Measurements from ENCODE around the gene FGD4. TPM values are rescaled to one million over a fixed set of nuclear protein-coding genes. Genes with fewer than 3 reads are reported as not detected.

Gene FGD4
- total and polyA plus RNA-seq, 9 of the 15 experiments (the other 6 are each of a cell fraction or from before 2014, with no cell fraction given): 0.05 to 0.51 (median 0.27) TPM

DNA sequence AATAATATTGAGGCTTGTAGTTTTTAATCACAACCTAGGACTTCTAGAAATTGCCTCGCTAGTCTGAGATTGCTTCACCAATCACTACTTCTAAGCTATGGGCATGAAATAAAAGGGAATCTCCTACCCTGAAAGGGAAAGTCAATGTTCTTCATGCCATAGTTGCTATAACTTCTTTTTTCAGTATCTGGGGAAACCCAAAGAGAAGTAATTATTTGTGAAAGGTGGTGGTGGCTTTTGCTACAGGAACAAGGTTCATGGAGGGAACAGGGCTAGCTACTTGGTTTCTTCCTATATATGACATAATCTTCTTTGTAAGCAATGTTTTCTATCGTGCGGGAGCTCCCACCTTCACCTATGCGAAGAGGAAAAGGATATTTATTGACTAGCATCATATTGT, 218.2 kb downstream of the FGD4 start:
- H3K27ac ChIP-seq (ENCODE audit: extremely low read depth, low read depth, low read length): no peak overlapping the region
- DNase-seq (ENCODE audit: extremely low read depth in 1 of 4, low spot score in 3 of 4) (no peak), FAIRE-seq (no peak), ATAC-seq (no peak)
- H3K79me2 ChIP-seq (ENCODE audit: control insufficient read depth, insufficient read depth, low read length): no peaks in the 10 kb centered on the region
- no peaks in the 10 kb centered on the region for H4K20me1 ChIP-seq (replicated peaks; ENCODE audit: control insufficient read depth, insufficient read depth, low read length)
- no TSS peak for BruUV-seq (replicated peaks)
- H3K9ac ChIP-seq (ENCODE audit: insufficient read depth in 1 of 2, low read depth in 2 of 2, low read length in 2 of 2): no peak overlapping the region
- ChIA-PET POLR2A (no interaction called here), CTCF (ENCODE audit: low intra/inter-chr PET ratio) (no interaction called here)
- no peaks in the 10 kb centered on the region for H3K4me1 ChIP-seq (replicated peaks in 1 of 2; ENCODE audit: control insufficient read depth in 2 of 2, insufficient read depth in 2 of 2, low read length in 2 of 2)
- H3K4me2 ChIP-seq (ENCODE audit: insufficient read depth, low read length): no peak overlapping the region
- intact Hi-C loops (cut with micrococcal nuclease) (no loop called here), in situ Hi-C loops (cut with MboI) (no loop called here)
- no peaks in the 10 kb centered on the region for H3K9me1 ChIP-seq (ENCODE audit: control insufficient read depth, insufficient read depth, low read length)
- WGBS (ENCODE audit: insufficient coverage, low coverage, missing lambda C conversion rate): 0% methylated on average over 4 of the region's 4 CpGs
- no peak overlapping the region for H2AFZ ChIP-seq (ENCODE audit: low read depth, low read length)
- no peaks in the 10 kb centered on the region for H3K9me3 ChIP-seq (replicated peaks; ENCODE audit: control insufficient read depth, insufficient read depth, low read depth, low read length)
- TF ChIP-seq HOXB6 (CRISPR knock-in tag; IDR thresholded peaks at IDR 0.05; ENCODE audit: borderline replicate concordance) (no peak), HNRNPH1 (optimal IDR thresholded peaks at IDR 0.05; ENCODE audit: low read depth, low read length) (no peak), ZNF584 (CRISPR knock-in tag; IDR thresholded peaks at IDR 0.05; ENCODE audit: low read depth) (no peak), ZNF75A (CRISPR knock-in tag; IDR thresholded peaks at IDR 0.05) (no peak), STAG1 (CRISPR knock-in tag; IDR thresholded peaks at IDR 0.05; ENCODE audit: borderline replicate concordance) (no peak), JUNB (CRISPR knock-in tag; conservative IDR thresholded peaks at IDR 0.05) (no peak), POLR2AphosphoS2 (IDR thresholded peaks at IDR 0.05; ENCODE audit: low read length) (no peak), SMARCB1 (IDR thresholded peaks at IDR 0.05; ENCODE audit: insufficient read length, low read depth) (no peak), HNRNPLL (IDR thresholded peaks at IDR 0.05; ENCODE audit: low read depth, low read length, poor library complexity, severe bottlenecking) (no peak), GABPB1 (CRISPR knock-in tag; IDR thresholded peaks at IDR 0.05) (no peak), ZNF274 (IDR thresholded peaks at IDR 0.05; ENCODE audit: borderline replicate concordance, low read depth, low read length) (no peak), CEBPG (CRISPR knock-in tag; IDR thresholded peaks at IDR 0.05) (no peak), CEBPG (tag; conservative IDR thresholded peaks at IDR 0.05 in 1 of 2, IDR thresholded peaks at IDR 0.05 in 1 of 2) (no peak), ZNF586 (CRISPR knock-in tag; conservative IDR thresholded peaks at IDR 0.05) (no peak), ZNF79 (CRISPR knock-in tag; IDR thresholded peaks at IDR 0.05; ENCODE audit: low read depth) (no peak), DIDO1 (tag; IDR thresholded peaks at IDR 0.05; ENCODE audit: low read depth) (no peak)
- TF ChIP-seq, protein P1, sequence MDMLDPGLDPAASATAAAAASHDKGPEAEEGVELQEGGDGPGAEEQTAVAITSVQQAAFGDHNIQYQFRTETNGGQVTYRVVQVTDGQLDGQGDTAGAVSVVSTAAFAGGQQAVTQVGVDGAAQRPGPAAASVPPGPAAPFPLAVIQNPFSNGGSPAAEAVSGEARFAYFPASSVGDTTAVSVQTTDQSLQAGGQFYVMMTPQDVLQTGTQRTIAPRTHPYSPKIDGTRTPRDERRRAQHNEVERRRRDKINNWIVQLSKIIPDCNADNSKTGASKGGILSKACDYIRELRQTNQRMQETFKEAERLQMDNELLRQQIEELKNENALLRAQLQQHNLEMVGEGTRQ (CRISPR knock-in tag; IDR thresholded peaks at IDR 0.05): no peak
- TF ChIP-seq, protein P2, sequence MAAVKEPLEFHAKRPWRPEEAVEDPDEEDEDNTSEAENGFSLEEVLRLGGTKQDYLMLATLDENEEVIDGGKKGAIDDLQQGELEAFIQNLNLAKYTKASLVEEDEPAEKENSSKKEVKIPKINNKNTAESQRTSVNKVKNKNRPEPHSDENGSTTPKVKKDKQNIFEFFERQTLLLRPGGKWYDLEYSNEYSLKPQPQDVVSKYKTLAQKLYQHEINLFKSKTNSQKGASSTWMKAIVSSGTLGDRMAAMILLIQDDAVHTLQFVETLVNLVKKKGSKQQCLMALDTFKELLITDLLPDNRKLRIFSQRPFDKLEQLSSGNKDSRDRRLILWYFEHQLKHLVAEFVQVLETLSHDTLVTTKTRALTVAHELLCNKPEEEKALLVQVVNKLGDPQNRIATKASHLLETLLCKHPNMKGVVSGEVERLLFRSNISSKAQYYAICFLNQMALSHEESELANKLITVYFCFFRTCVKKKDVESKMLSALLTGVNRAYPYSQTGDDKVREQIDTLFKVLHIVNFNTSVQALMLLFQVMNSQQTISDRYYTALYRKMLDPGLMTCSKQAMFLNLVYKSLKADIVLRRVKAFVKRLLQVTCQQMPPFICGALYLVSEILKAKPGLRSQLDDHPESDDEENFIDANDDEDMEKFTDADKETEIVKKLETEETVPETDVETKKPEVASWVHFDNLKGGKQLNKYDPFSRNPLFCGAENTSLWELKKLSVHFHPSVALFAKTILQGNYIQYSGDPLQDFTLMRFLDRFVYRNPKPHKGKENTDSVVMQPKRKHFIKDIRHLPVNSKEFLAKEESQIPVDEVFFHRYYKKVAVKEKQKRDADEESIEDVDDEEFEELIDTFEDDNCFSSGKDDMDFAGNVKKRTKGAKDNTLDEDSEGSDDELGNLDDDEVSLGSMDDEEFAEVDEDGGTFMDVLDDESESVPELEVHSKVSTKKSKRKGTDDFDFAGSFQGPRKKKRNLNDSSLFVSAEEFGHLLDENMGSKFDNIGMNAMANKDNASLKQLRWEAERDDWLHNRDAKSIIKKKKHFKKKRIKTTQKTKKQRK (IDR thresholded peaks at IDR 0.05; ENCODE audit: borderline replicate concordance, low read depth, low read length): no peak
- H3K27me3 ChIP-seq (ENCODE audit: control insufficient read depth in 2 of 2, insufficient read depth in 2 of 2, low read length in 2 of 2): peaks cover 6 to 7% of the 10 kb centered on the region in 2 experiments; a peak in 2 of 5 replicates
- H3K36me3 ChIP-seq (ENCODE audit: control insufficient read depth, insufficient read depth, low read length): no peaks in the 10 kb centered on the region
- no peak overlapping the region for H3K4me3 ChIP-seq

All from K562 (cell line).